ENCODE results near the gene MRAP2. TPM values are rescaled to one million over a fixed set of nuclear protein-coding genes. Genes with fewer than 3 reads are reported as not detected.

MRAP2 gene
- total RNA-seq, 4 donors from 2014 or later = 0.33 to 1.5 (median 0.50) TPM; not detected in 1

- Histone ChIP-seq H3K4me3 (replicated peaks in 1 of 3) (no peak overlapping the region), H3K27ac (no peak overlapping the region), H3K27me3 (no peaks in the 10 kb centered on the region), H3K9me3 (no peaks in the 10 kb centered on the region), H3K4me1 (no peaks in the 10 kb centered on the region), H3K36me3 (no peaks in the 10 kb centered on the region)
- TF ChIP-seq POLR2A (IDR thresholded peaks at IDR 0.05) (no peak), CTCF (IDR thresholded peaks at IDR 0.05) (no peak)
- intact Hi-C loops (cut with DNase I) = no loop called here
- WGBS, 2 donors = 69 to 77% methylated on average over 5 of the region's 5 CpGs
- DNase-seq = no peak
These were observed 25.7 kb upstream of the MRAP2 start for GRCh38 chr6:84007871-84008270.

GRCh38 chr6:84013354-84013753 is 20.2 kb upstream of the MRAP2 start:
- no peaks in the 10 kb centered on the region for H3K9me3 ChIP-seq
- no peaks in the 10 kb centered on the region for H3K27me3 ChIP-seq
- no peak overlapping the region for H3K4me3 ChIP-seq (replicated peaks in 1 of 3)
- no peak overlapping the region for H3K27ac ChIP-seq
- no peak for DNase-seq
- H3K4me1 ChIP-seq = no peaks in the 10 kb centered on the region
- WGBS, 2 donors = 79 to 82% methylated on average over 2 of the region's 2 CpGs
- H3K36me3 ChIP-seq = no peaks in the 10 kb centered on the region
- TF ChIP-seq POLR2A (IDR thresholded peaks at IDR 0.05) = no peak
- TF ChIP-seq CTCF (IDR thresholded peaks at IDR 0.05) = no peak
- intact Hi-C loops (cut with DNase I) = no loop called here

GRCh38 chr6:84013931-84014330 is 19.6 kb upstream of the MRAP2 start:
- no peak for TF ChIP-seq POLR2A (IDR thresholded peaks at IDR 0.05)
- TF ChIP-seq CTCF (IDR thresholded peaks at IDR 0.05) = no peak
- Histone ChIP-seq H3K4me3 (replicated peaks in 1 of 3) (no peak overlapping the region), H3K9me3 (no peaks in the 10 kb centered on the region), H3K27ac (no peak overlapping the region), H3K27me3 (no peaks in the 10 kb centered on the region), H3K36me3 (no peaks in the 10 kb centered on the region), H3K4me1 (no peaks in the 10 kb centered on the region)
- intact Hi-C loops (cut with DNase I) = no loop called here
- no peak for DNase-seq
- 60 to 67% methylated on average over 3 of the region's 3 CpGs for WGBS, 2 donors

- WGBS, 2 donors = 84 to 85% methylated on average over 1 of the region's 1 CpG
- H3K27ac ChIP-seq = no peak overlapping the region
These were observed 17.5 kb upstream of the MRAP2 start for GRCh38 chr6:84016029-84016428.

More at GRCh38 chr6:84016029-84016428, 17.5 kb upstream of the MRAP2 start:
- Histone ChIP-seq H3K4me3 (replicated peaks in 1 of 3) (no peak overlapping the region), H3K27me3 (no peaks in the 10 kb centered on the region), H3K36me3 (no peaks in the 10 kb centered on the region), H3K4me1 (no peaks in the 10 kb centered on the region), H3K9me3 (no peaks in the 10 kb centered on the region)
- no peak for TF ChIP-seq POLR2A (IDR thresholded peaks at IDR 0.05)
- no peak for TF ChIP-seq CTCF (IDR thresholded peaks at IDR 0.05)
- intact Hi-C loops (cut with DNase I) = no loop called here
- no peak for DNase-seq
